H9 (cell line): ENCODE measurements around the gene FKTN. TPM values are rescaled to one million over a fixed set of nuclear protein-coding genes. Genes with fewer than 3 reads are reported as not detected.

ENCODE experiments used
- DNase-seq: peaks from one replicate; pipeline ENCODE4 v3.0.0-alpha.2; 2017
- H2AFZ ChIP-seq: one replicate; pipeline ENCODE4 v1.6.1; 2013; ENCODE audit warnings: mild to moderate bottlenecking, low read length, control low read depth, moderate library complexity
- H2AK5ac ChIP-seq: 2 replicates; pipeline ENCODE4 v1.6.1; 2013; ENCODE audit warnings: low read length, control low read depth, mixed read lengths; ENCODE audit not compliant: insufficient read length
- H2BK120ac ChIP-seq: one replicate; pipeline ENCODE4 v1.6.1; 2013; ENCODE audit warnings: low read depth, mild to moderate bottlenecking, low read length, control low read depth, inconsistent platforms; ENCODE audit not compliant: poor library complexity, severe bottlenecking
- H2BK12ac ChIP-seq: 2 replicates; pipeline ENCODE4 v1.6.1; 2013; ENCODE audit warnings: low read length, control low read depth, mixed read lengths, low read depth; ENCODE audit not compliant: insufficient read length
- H2BK15ac ChIP-seq: 2 replicates; pipeline ENCODE4 v1.6.1; 2013; ENCODE audit warnings: low read depth, low read length, control low read depth
- H2BK20ac ChIP-seq: one replicate; pipeline ENCODE4 v1.6.1; 2013; ENCODE audit warnings: low read depth, mild to moderate bottlenecking, low read length, control low read depth, inconsistent platforms; ENCODE audit not compliant: poor library complexity, severe bottlenecking
- H2BK5ac ChIP-seq: 2 replicates; pipeline ENCODE4 v1.6.1; 2013; ENCODE audit warnings: low read length, control low read depth, mixed read lengths; ENCODE audit not compliant: insufficient read length
- H3K14ac ChIP-seq: 2 replicates; pipeline ENCODE4 v1.6.1; 2013; ENCODE audit warnings: low read length, control low read depth; ENCODE audit not compliant: insufficient read depth
- H3K18ac ChIP-seq: 2 replicates; pipeline ENCODE4 v1.6.1; 2013; ENCODE audit warnings: low read depth, mild to moderate bottlenecking, mixed read lengths, low read length, control low read depth; ENCODE audit not compliant: insufficient read length
- H3K23ac ChIP-seq: 2 replicates; pipeline ENCODE4 v1.6.1; 2013; ENCODE audit warnings: low read length, control low read depth, mixed read lengths, low read depth; ENCODE audit not compliant: insufficient read length
- H3K23me2 ChIP-seq: 2 replicates; pipeline ENCODE4 v1.6.1; 2013; ENCODE audit warnings: low read depth, mild to moderate bottlenecking, mixed read lengths, low read length, control low read depth; ENCODE audit not compliant: insufficient read length, poor library complexity, severe bottlenecking
- H3K27ac ChIP-seq: 2 replicates; pipeline ENCODE4 v1.5.1; 2013; ENCODE audit warnings: low read length, control low read depth, mixed read lengths, low read depth; ENCODE audit not compliant: insufficient read length
- H3K27me3 ChIP-seq: 2 replicates; pipeline ENCODE4 v1.6.1; 2013; ENCODE audit warnings: low read length, control low read depth, inconsistent platforms; ENCODE audit not compliant: insufficient read depth
- H3K4ac ChIP-seq: 2 replicates; pipeline ENCODE4 v1.6.1; 2013; ENCODE audit warnings: low read depth, mild to moderate bottlenecking, control low read depth, inconsistent platforms, low read length, moderate library complexity
- H3K4me1 ChIP-seq: 2 replicates; pipeline ENCODE4 v1.6.1; 2013; ENCODE audit warnings: low read length, control low read depth, inconsistent platforms; ENCODE audit not compliant: insufficient read depth
- H3K4me2 ChIP-seq: 2 replicates; pipeline ENCODE4 v1.6.1; 2013; ENCODE audit warnings: low read length, control low read depth, mixed read lengths; ENCODE audit not compliant: insufficient read length, insufficient read depth
- H3K56ac ChIP-seq: 2 replicates; pipeline ENCODE4 v1.6.1; 2013; ENCODE audit warnings: low read depth, mild to moderate bottlenecking, mixed read lengths, low read length, control low read depth; ENCODE audit not compliant: insufficient read length
- H3K79me1 ChIP-seq: 2 replicates; pipeline ENCODE4 v1.6.1; 2013; ENCODE audit warnings: low read depth, mild to moderate bottlenecking, moderate library complexity, low read length, control low read depth, inconsistent platforms; ENCODE audit not compliant: insufficient read depth, poor library complexity, severe bottlenecking
- H3K79me2 ChIP-seq: 2 replicates; pipeline ENCODE4 v1.6.1; 2013; ENCODE audit warnings: low read length, control low read depth, inconsistent platforms; ENCODE audit not compliant: insufficient read depth
- H3K9ac ChIP-seq: 2 replicates; pipeline ENCODE4 v1.6.1; 2013; ENCODE audit warnings: low read length, control low read depth, mixed read lengths; ENCODE audit not compliant: insufficient read length; ENCODE audit errors: extremely low read depth
- H3K9me3 ChIP-seq: one replicate; pipeline ENCODE4 v1.6.1; 2013; ENCODE audit warnings: low read depth, low read length, inconsistent platforms; ENCODE audit not compliant: control insufficient read depth
- H3T11ph ChIP-seq: one replicate; pipeline ENCODE4 v1.6.1; 2013; ENCODE audit warnings: mild to moderate bottlenecking, low read length, control low read depth, inconsistent platforms
- H4K20me1 ChIP-seq: one replicate; pipeline ENCODE4 v1.6.1; 2013; ENCODE audit not compliant: control insufficient read depth, insufficient read length, insufficient read depth
- H4K5ac ChIP-seq: 2 replicates; pipeline ENCODE4 v1.6.1; 2013; ENCODE audit warnings: low read depth, mild to moderate bottlenecking, mixed read lengths, low read length, control low read depth; ENCODE audit not compliant: insufficient read length
- H4K8ac ChIP-seq: replicated peaks from 2 replicates; pipeline ENCODE4 v1.6.1; 2013; ENCODE audit warnings: low read length, control low read depth, mixed read lengths, low read depth; ENCODE audit not compliant: insufficient read length
- H4K91ac ChIP-seq: 2 replicates; pipeline ENCODE4 v1.6.1; 2013; ENCODE audit warnings: low read depth, mild to moderate bottlenecking, moderate library complexity, mixed read lengths, low read length, control low read depth; ENCODE audit not compliant: insufficient read length
- H3K27ac Mint-ChIP-seq, 3 experiments: 2 replicates in 2 of 3; 3 replicates in 1 of 3; pipeline ENCODE4 v1.8.0; 2020 to 2021; ENCODE audit warnings: mixed read lengths in 3 of 3, mild to moderate bottlenecking in 1 of 3, moderate library complexity in 1 of 3
- H3K27me3 Mint-ChIP-seq: 2 replicates; pipeline ENCODE4 v1.8.0; 2021; ENCODE audit warnings: low read depth, mild to moderate bottlenecking, moderate library complexity, mixed read lengths
- H3K36me3 Mint-ChIP-seq, 3 experiments: 2 replicates in 2 of 3; 3 replicates in 1 of 3; pipeline ENCODE4 v1.8.0; 2020 to 2021; ENCODE audit warnings: low read depth in 3 of 3, mixed read lengths in 3 of 3; ENCODE audit not compliant: insufficient read depth in 1 of 3
- H3K4me1 Mint-ChIP-seq, 2 experiments: 2 replicates each; pipeline ENCODE4 v1.8.0; 2020; ENCODE audit warnings: mixed read lengths in 2 of 2
- H3K4me3 Mint-ChIP-seq, 2 experiments: 2 replicates in 1 of 2; 3 replicates in 1 of 2; pipeline ENCODE4 v1.8.0; 2020 to 2021; ENCODE audit warnings: mild to moderate bottlenecking in 2 of 2, mixed read lengths in 2 of 2, moderate library complexity in 1 of 2
- H3K9me3 Mint-ChIP-seq, 2 experiments: 2 replicates in 1 of 2; 3 replicates in 1 of 2; pipeline ENCODE4 v1.8.0; 2020; ENCODE audit warnings: mild to moderate bottlenecking in 2 of 2, mixed read lengths in 2 of 2, moderate library complexity in 1 of 2
- CTCF ChIP-seq: fragments of 200-600 bp; sonication (generic); conservative IDR thresholded peaks from 3 replicates; pipeline ENCODE4 v1.8.0; 2021; ENCODE audit warnings: antibody characterized with exemption, mild to moderate bottlenecking
- total RNA-seq: library from RNA; stranded (reverse); gene quantifications from 2 replicates; pipeline ENCODE4 v1.2.1, GENCODE V29; 2021

FKTN gene
- total RNA-seq, 1 experiment from 2014 or later = 14.3 TPM

- H3K9me3 ChIP-seq = no peaks in the 10 kb centered on the region
- H3K27ac ChIP-seq = no peak overlapping the region
- Mint-ChIP-seq H3K4me3 (no peak overlapping the region), H3K4me1 (peaks cover 12 to 14% of the 10 kb centered on the region in 2 experiments), H3K36me3 (peaks cover 1 to 22% (median 18%) of the 10 kb centered on the region in 3 experiments), H3K27me3 (no peaks in the 10 kb centered on the region), H3K9me3 (no peaks in the 10 kb centered on the region), H3K27ac (no peak overlapping the region)
- H2BK20ac ChIP-seq = no peak overlapping the region
- H3K4me1 ChIP-seq = no peaks in the 10 kb centered on the region
- no peaks in the 10 kb centered on the region for H3K79me1 ChIP-seq
- no peak overlapping the region for H3K14ac ChIP-seq
- H2AK5ac ChIP-seq = no peak overlapping the region
- no peak for TF ChIP-seq CTCF
- no peak overlapping the region for H4K91ac ChIP-seq
- H4K5ac ChIP-seq = no peak overlapping the region
- no peak overlapping the region for H3K9ac ChIP-seq
- H2BK12ac ChIP-seq = no peak overlapping the region
- H4K20me1 ChIP-seq = no peaks in the 10 kb centered on the region
- no peak overlapping the region for H2AFZ ChIP-seq
- H3T11ph ChIP-seq = no peak overlapping the region
- H3K56ac ChIP-seq = no peak overlapping the region
- H3K79me2 ChIP-seq = no peaks in the 10 kb centered on the region
- H4K8ac ChIP-seq = no peak overlapping the region
- H3K27me3 ChIP-seq = no peaks in the 10 kb centered on the region
- H3K18ac ChIP-seq = no peak overlapping the region
- no peak overlapping the region for H2BK15ac ChIP-seq
- no peak overlapping the region for H3K4me2 ChIP-seq
- H3K4ac ChIP-seq = no peak overlapping the region
- no peak overlapping the region for H2BK5ac ChIP-seq
- H3K23ac ChIP-seq = no peak overlapping the region
- H3K23me2 ChIP-seq = no peaks in the 10 kb centered on the region
- DNase-seq = no peak
- H2BK120ac ChIP-seq = no peak overlapping the region
Measured at GRCh38 chr9:105511446-105511845, 46.5 kb upstream of the FKTN start.
